GM18498 (cell line): ENCODE results near the gene GABRA4.

Experiments
- ATAC-seq: cut with Tn5 transposase; IDR thresholded peaks from one replicate; pipeline ENCODE4 v1.9.1; 2021; ENCODE audit warnings: mild to moderate bottlenecking, moderate library complexity; ENCODE audit not compliant: unreplicated experiment

GABRA4 gene

GRCh38 chr4:46979726-46980125 lies 13.7 kb downstream of the GABRA4 start:
- ATAC-seq: no peak

DNA sequence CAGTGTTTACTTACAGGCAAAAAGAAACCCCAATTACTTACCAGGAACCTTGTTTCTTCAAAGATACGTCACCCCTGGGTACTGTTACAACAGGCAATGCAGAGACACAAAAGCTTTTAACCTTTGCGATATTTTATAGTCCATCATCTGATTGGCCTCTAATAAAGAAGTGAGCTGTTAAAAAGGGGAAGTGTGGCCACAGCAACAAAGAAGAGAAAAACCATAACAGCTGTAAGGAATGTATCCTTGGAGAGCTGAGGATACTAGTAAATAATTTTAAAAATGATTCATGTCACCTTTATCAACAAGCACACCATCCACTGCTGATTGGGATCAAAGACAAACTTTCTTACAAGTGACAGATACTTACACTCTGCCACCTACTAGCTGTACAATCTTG lies 14.1 kb downstream of the GABRA4 start:
- ATAC-seq: no peak

GRCh38 chr4:46977245-46977644 lies 16.1 kb downstream of the GABRA4 start:
- ATAC-seq: no peak

- peak; percentile 62 for ATAC-seq
These were observed 17.4 kb downstream of the GABRA4 start for GRCh38 chr4:46975812-46976553.

- no peak for ATAC-seq
These were observed 18.4 kb downstream of the GABRA4 start for GRCh38 chr4:46974891-46975543.

- no peak for ATAC-seq
These were observed 24.5 kb downstream of the GABRA4 start for GRCh38 chr4:46968847-46969246.

- no peak for ATAC-seq
These were observed 25.8 kb downstream of the GABRA4 start for GRCh38 chr4:46967631-46968030.

DNA sequence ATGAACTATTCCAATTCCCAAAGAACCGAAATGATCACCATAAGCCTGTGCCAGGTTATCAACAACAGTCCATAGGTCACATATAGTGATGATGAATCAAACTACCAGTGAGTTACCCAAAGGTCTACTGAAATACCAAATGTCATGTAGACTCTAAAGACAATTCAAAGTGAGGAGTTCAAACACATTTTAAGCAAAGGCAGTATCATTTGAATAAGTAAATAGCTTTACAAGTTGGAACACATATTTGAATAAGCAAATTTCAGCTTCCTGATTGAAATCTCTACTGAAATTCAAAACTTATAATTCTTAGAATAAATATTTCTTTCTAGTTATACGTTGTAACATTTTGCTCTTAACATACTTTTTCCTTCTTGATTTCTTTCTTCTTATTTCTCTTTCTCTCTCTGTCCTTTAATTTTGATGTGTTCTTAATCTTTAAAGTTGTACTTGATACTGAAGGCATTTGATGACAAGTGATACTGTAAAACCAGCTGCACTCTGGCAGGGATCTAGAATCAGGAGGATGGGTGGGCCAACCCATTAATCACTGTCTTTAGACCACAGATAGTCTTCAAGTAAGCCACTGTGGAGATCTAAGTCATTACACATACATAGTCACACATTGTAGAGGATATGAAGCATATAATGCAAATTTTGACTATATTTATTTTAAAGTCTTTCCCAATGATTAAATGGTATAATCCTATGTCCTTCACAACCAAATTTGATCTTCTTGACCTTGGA lies 34.5 kb downstream of the GABRA4 start:
- no peak for ATAC-seq

- ATAC-seq: no peak
These were observed 36.9 kb downstream of the GABRA4 start for GRCh38 chr4:46956451-46956850.

GRCh38 chr4:46955601-46956000 lies 37.8 kb downstream of the GABRA4 start:
- no peak for ATAC-seq

DNA sequence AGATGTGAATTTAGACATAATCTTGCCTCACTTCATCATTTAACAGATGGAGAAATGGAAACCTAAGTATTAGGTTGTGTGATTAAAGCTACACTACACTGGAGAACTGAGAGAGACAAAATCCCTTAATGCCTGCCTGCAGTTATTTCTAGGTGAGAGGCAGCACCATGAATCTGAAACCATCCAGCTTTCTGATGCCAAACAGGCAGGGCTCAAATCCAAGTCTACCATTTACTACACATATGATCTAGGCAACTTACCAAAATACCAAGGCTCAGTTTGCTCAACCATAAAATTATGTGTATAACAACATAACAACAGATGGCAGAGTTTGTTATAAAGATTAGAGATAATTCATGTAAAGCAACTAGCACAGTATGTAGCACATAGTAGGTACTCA lies 38.7 kb downstream of the GABRA4 start:
- no peak for ATAC-seq

DNA sequence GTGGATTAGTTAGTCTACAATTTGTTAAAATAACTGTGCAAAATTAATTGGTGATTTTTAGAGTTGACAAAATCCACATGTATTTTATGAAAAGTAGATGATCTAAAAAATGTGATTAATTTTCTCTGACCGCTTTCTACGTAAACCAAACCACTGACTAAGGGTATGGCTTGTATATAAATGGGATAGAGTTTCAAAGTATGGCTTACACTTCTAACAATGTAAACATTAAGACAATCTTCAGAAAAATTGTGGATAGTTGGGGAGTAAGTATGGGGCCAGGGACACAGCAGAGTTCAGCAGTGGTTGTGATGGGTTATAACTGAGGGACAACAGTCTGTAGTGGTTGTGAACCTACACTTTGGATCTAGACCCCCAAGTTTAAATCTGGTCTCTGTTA lies 39.8 kb downstream of the GABRA4 start:
- no peak for ATAC-seq

- ATAC-seq: no peak
These were observed 40.9 kb downstream of the GABRA4 start for GRCh38 chr4:46952451-46952850.

GRCh38 chr4:46950826-46951225 lies 42.6 kb downstream of the GABRA4 start:
- ATAC-seq: no peak

GRCh38 chr4:46949822-46950221 lies 43.6 kb downstream of the GABRA4 start:
- ATAC-seq: no peak

GRCh38 chr4:46947541-46947940 lies 45.8 kb downstream of the GABRA4 start:
- ATAC-seq: no peak

DNA sequence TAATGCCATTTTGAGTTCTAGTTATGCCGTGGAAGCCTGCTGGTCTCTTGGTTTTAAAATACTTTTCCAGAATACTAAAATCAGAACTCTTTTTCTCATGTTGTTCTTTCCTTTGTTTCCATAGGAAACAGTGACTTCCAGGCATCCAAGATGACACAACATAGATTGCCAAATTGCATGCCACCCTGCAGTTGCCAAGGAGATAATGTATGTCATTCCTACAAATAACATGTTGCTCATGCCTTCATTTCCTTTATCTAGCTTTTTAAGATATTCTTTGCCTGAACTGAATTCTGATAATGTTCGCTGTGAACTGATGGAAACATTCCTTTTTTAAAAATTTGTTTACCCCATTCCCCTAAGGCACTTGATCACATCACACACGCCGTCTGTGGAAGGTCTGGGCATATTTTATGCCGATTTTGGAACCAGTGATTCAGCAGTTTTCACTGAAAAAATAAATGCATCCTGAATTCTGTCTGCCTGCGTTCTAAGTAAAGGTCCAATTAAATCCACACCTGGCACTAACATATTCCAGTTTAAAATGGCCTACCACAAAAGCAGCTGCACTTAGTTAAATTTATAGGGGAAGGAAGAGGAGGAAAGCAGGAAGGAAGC lies 46.4 kb downstream of the GABRA4 start:
- ATAC-seq: no peak

- no peak for ATAC-seq
These were observed 48.3 kb downstream of the GABRA4 start for GRCh38 chr4:46945062-46945461.

DNA sequence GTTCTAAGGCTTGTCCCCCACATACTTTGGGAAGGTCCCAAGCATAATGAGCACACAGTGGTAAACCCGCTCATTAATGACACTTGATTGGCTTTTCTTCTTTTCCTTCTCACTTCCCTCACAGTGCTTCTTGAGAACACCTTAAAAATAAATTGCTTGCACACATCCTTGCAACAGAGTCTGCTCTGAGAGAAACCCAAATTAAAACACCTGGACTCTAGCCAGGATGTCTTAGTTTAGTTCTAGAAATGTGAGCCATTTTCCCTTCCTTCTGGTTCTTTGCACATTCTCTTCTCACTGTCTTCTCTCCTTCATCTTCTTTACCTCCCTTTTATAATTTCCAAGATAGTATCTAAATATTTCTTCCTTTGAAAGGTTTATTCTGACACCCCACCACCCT lies 49.0 kb downstream of the GABRA4 start:
- ATAC-seq: no peak

- ATAC-seq: no peak
These were observed 55.9 kb downstream of the GABRA4 start for GRCh38 chr4:46937493-46937892.

- no peak for ATAC-seq
These were observed 58.7 kb downstream of the GABRA4 start for GRCh38 chr4:46934726-46935125.

DNA sequence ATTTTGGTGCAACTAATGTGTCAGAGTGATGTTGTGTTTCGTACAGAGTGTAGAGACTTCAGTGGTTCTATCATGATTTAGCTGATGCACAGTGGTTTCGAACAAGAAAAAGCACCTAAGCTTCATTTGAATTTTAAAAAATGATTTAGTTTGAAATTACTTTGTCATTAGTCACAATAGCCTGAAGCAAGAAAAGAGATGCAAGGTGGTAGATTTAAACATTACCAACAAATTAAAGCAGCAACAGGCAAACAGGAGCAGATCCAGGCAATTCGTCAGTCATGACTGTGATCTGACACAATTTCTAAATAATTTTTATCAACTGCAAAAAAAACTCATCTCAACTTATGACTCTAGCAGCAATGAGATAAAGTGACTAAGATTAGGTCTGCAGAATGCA lies 59.7 kb downstream of the GABRA4 start:
- no peak for ATAC-seq
